Endodermal cell (in vitro differentiated cells): ENCODE measurements around the gene NEDD4L. TPM values are rescaled to one million over a fixed set of nuclear protein-coding genes. Genes with fewer than 3 reads are reported as not detected.

ENCODE experiments used
- DNase-seq: peaks from one replicate; pipeline ENCODE4 v3.0.0-alpha.2; 2017
- H3K27ac ChIP-seq: 2 replicates; pipeline ENCODE4 v1.5.1; 2013; ENCODE audit warnings: mild to moderate bottlenecking, low read depth, low read length, moderate library complexity
- H3K27me3 ChIP-seq: 2 replicates; pipeline ENCODE4 v1.6.1; 2013; ENCODE audit warnings: mild to moderate bottlenecking, low read length, moderate library complexity; ENCODE audit not compliant: insufficient read depth, control insufficient read depth, poor library complexity, severe bottlenecking
- H3K36me3 ChIP-seq: 2 replicates; pipeline ENCODE4 v1.7.0; 2013; ENCODE audit warnings: mild to moderate bottlenecking, low read length, moderate library complexity; ENCODE audit not compliant: control insufficient read depth, insufficient read depth
- H3K4me1 ChIP-seq: one replicate; pipeline ENCODE4 v1.7.0; 2013; ENCODE audit warnings: low read length; ENCODE audit not compliant: control insufficient read depth, insufficient read depth
- H3K4me3 ChIP-seq: 2 replicates; pipeline ENCODE4 v1.5.1; 2013; ENCODE audit warnings: mild to moderate bottlenecking, low read length, moderate library complexity
- H3K9ac ChIP-seq: 2 replicates; pipeline ENCODE4 v1.6.1; 2013; ENCODE audit warnings: mild to moderate bottlenecking, low read length, moderate library complexity; ENCODE audit not compliant: poor library complexity, severe bottlenecking; ENCODE audit errors: extremely low read depth
- H3K9me3 ChIP-seq: 2 replicates; pipeline ENCODE4 v1.6.1; 2013; ENCODE audit warnings: mild to moderate bottlenecking, low read length, moderate library complexity; ENCODE audit not compliant: control insufficient read depth
- H3K27ac Mint-ChIP-seq: 2 replicates; pipeline ENCODE4 v1.8.0; 2020; ENCODE audit warnings: mixed read lengths
- H3K27me3 Mint-ChIP-seq: 2 replicates; pipeline ENCODE4 v1.8.0; 2021; ENCODE audit warnings: mild to moderate bottlenecking, mixed read lengths; ENCODE audit not compliant: insufficient read depth
- H3K36me3 Mint-ChIP-seq: 2 replicates; pipeline ENCODE4 v1.8.0; 2020; ENCODE audit warnings: low read depth, mixed read lengths
- H3K4me1 Mint-ChIP-seq: 2 replicates; pipeline ENCODE4 v1.8.0; 2020; ENCODE audit warnings: mixed read lengths
- H3K4me3 Mint-ChIP-seq: 2 replicates; pipeline ENCODE4 v1.8.0; 2020; ENCODE audit warnings: mild to moderate bottlenecking, moderate library complexity, mixed read lengths
- H3K9me3 Mint-ChIP-seq: 2 replicates; pipeline ENCODE4 v1.8.0; 2020; ENCODE audit warnings: mild to moderate bottlenecking, mixed read lengths
- CTCF ChIP-seq: fragments of 200-600 bp; sonication (generic); conservative IDR thresholded peaks from 2 replicates; pipeline ENCODE4 v1.5.0; 2021; ENCODE audit warnings: antibody characterized with exemption, mild to moderate bottlenecking
- WGBS, 2 experiments: methylation state at CpG; one replicate each; pipeline versions ENCODE4 v1.1.5 to v1.1.7; 2013; ENCODE audit warnings: missing lambda C conversion rate in 2 of 2, mixed read lengths in 1 of 2; ENCODE audit not compliant: insufficient coverage in 1 of 2, insufficient read length in 1 of 2; 5-methylcytosine and 5-hydroxymethylcytosine counted together
- total RNA-seq, 2 donors: library from RNA; stranded (reverse); fragmentation: NEBNext Ultra II Directional in 1 of 2; extraction: Animal tissue kit (Norgen Biotek cat#: 25700) in 1 of 2; gene quantifications; 2 replicates in 1 of 2; 3 replicates in 1 of 2; pipeline ENCODE4 v1.2.1, GENCODE V29; 2021

The NEDD4L gene
- total RNA-seq, 2 donors from 2014 or later, result 70.5 to 75.3 TPM

GRCh38 chr18:58335821-58336220, 291.8 kb downstream of the NEDD4L start:
- Histone ChIP-seq H3K4me1 (peaks cover 6% of the 10 kb centered on the region), H3K9ac (no peak overlapping the region), H3K27ac (peak overlapping the region; percentile 79), H3K4me3 (no peak overlapping the region), H3K27me3 (no peaks in the 10 kb centered on the region), H3K9me3 (no peaks in the 10 kb centered on the region), H3K36me3 (peaks cover 34% of the 10 kb centered on the region)
- H3K27me3 Mint-ChIP-seq, result no peaks in the 10 kb centered on the region
- H3K4me1 Mint-ChIP-seq, result peaks cover 32% of the 10 kb centered on the region
- DNase-seq, result no peak
- peaks cover 21% of the 10 kb centered on the region for H3K36me3 Mint-ChIP-seq
- H3K27ac Mint-ChIP-seq, result no peak overlapping the region
- whole genome bisulfite sequencing, 2 experiments, result no CpG with 5 or more reads among the region's 1 CpG
- TF ChIP-seq CTCF, result peak; percentile 64
- no peak overlapping the region for H3K4me3 Mint-ChIP-seq
- no peaks in the 10 kb centered on the region for H3K9me3 Mint-ChIP-seq

GRCh38 chr18:58336605-58337004, 292.6 kb downstream of the NEDD4L start:
- peaks cover 31% of the 10 kb centered on the region for H3K4me1 Mint-ChIP-seq
- no peak overlapping the region for H3K4me3 ChIP-seq
- no peak overlapping the region for H3K27ac Mint-ChIP-seq
- no peak overlapping the region for H3K27ac ChIP-seq
- H3K9me3 ChIP-seq, result no peaks in the 10 kb centered on the region
- no peak for DNase-seq
- peaks cover 14% of the 10 kb centered on the region for H3K36me3 Mint-ChIP-seq
- peaks cover 27% of the 10 kb centered on the region for H3K36me3 ChIP-seq
- H3K4me3 Mint-ChIP-seq, result no peak overlapping the region
- WGBS, 2 experiments, result 86 to 100% methylated on average over 1 to 3 of the region's 3 CpGs
- TF ChIP-seq CTCF, result no peak
- H3K9ac ChIP-seq, result no peak overlapping the region
- H3K27me3 ChIP-seq, result no peaks in the 10 kb centered on the region
- no peaks in the 10 kb centered on the region for H3K4me1 ChIP-seq
- H3K27me3 Mint-ChIP-seq, result no peaks in the 10 kb centered on the region
- H3K9me3 Mint-ChIP-seq, result no peaks in the 10 kb centered on the region

GRCh38 chr18:58337285-58337684, 293.3 kb downstream of the NEDD4L start:
- Mint-ChIP-seq H3K27me3 (no peaks in the 10 kb centered on the region), H3K9me3 (no peaks in the 10 kb centered on the region), H3K4me1 (peaks cover 37% of the 10 kb centered on the region), H3K4me3 (no peak overlapping the region), H3K27ac (no peak overlapping the region), H3K36me3 (peaks cover 14% of the 10 kb centered on the region)
- Histone ChIP-seq H3K4me1 (no peaks in the 10 kb centered on the region), H3K36me3 (peaks cover 25% of the 10 kb centered on the region), H3K27me3 (no peaks in the 10 kb centered on the region), H3K4me3 (no peak overlapping the region), H3K9ac (no peak overlapping the region), H3K9me3 (no peaks in the 10 kb centered on the region), H3K27ac (no peak overlapping the region)
- no peak for TF ChIP-seq CTCF
- WGBS, 2 experiments, result 78 to 81% methylated on average over 3 to 4 of the region's 4 CpGs
- no peak for DNase-seq
